T-helper 17 cell (primary cell): ENCODE results near the gene MBD4. TPM values are rescaled to one million over a fixed set of nuclear protein-coding genes. Genes with fewer than 3 reads are reported as not detected.
"Not testable (repeated sequence)": the region's sequence is repeated elsewhere in the genome, so short reads cannot be mapped to it uniquely, and the experiment has no call there.

Experiments
- ATAC-seq: fragments of 150-1000 bp; cut with Tn5 transposase; 2 replicates; pipeline ENCODE4 v1.10.0; 2021; ENCODE audit warnings: mild to moderate bottlenecking, moderate library complexity
- DNase-seq, 3 donors: peaks; one replicate each; pipeline versions ENCODE4 v3.0.0 to v3.0.0-alpha.2; 2020 to 2021
- H3K9me3 ChIP-seq: one replicate; pipeline ENCODE4 v1.7.0; 2013; ENCODE audit warnings: low read length, mild to moderate bottlenecking; ENCODE audit not compliant: control insufficient read depth, poor library complexity, severe bottlenecking
- H3K27ac Mint-ChIP-seq: one replicate; pipeline ENCODE4 v1.8.0; 2022; ENCODE audit warnings: mild to moderate bottlenecking, moderate library complexity, mixed read lengths
- H3K27me3 Mint-ChIP-seq: one replicate; pipeline ENCODE4 v1.8.0; 2022; ENCODE audit warnings: mixed read lengths
- H3K36me3 Mint-ChIP-seq: one replicate; pipeline ENCODE4 v1.8.0; 2022; ENCODE audit warnings: low read depth, mixed read lengths
- H3K4me1 Mint-ChIP-seq: one replicate; pipeline ENCODE4 v1.8.0; 2022; ENCODE audit warnings: mild to moderate bottlenecking, mixed read lengths
- H3K4me3 Mint-ChIP-seq: one replicate; pipeline ENCODE4 v1.8.0; 2022; ENCODE audit warnings: mild to moderate bottlenecking, moderate library complexity, mixed read lengths
- total RNA-seq, 4 donors: library from RNA in 2 of 4; stranded (reverse) in 2 of 4; gene quantifications; one replicate each; pipeline ENCODE4 v1.2.3 and lab custom pipeline; 2022 to 2026

Gene MBD4
- total RNA-seq (10 to 100 TPM; 44.7 to 49.4 TPM), total RNA-seq (lab: John Stamatoyannopoulos, UW) (62.6 to 78.3 reads per million in 2 donors)

GRCh38 chr3:129439817-129440617 is at the start of gene MBD4, which contains the start of gene IFT122:
Gene MBD4, minus strand, starts transcription at chr3:129439948. Its CDS starts 115 bp downstream, at chr3:129439833.
Gene IFT122, plus strand, starts transcription at chr3:129440224. Its CDS starts 107 bp downstream, at chr3:129440331.
- ATAC-seq (peak; percentile 89), DNase-seq (peak; percentile 95 to 98 (median 98))
- no peaks in the 10 kb centered on the region for H3K9me3 ChIP-seq
- H3K27ac Mint-ChIP-seq: peak within 1 kb of the TSS; percentile 95
- H3K4me1 Mint-ChIP-seq: peaks cover 54% of the 10 kb centered on the region
- H3K4me3 Mint-ChIP-seq: peak within 1 kb of the TSS; percentile 93
- no peaks in the 10 kb centered on the region for H3K36me3 Mint-ChIP-seq
- no peaks in the 10 kb centered on the region for H3K27me3 Mint-ChIP-seq

DNA sequence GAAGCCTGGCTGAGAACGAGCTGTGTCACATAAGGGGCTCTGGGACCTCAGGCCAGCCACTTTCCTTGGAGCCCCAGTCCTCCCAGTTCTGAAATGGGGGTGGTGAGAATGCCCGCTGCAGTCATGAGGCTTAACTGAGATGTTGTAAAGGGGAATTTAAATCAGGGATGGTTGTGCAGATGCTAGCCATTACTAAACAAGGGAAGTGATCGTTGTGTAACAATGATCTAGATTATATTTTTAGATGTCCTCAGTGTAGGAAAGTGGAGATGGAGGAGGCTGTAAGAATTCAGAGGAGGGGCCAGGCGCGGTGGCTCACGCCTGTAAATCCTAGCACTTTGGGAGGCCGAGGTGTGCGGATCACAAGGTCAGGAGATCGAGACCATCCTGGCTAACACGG is 49.5 kb upstream of the MBD4 start:
- H3K27me3 Mint-ChIP-seq, DNase-seq, H3K27ac Mint-ChIP-seq, ATAC-seq, H3K4me3 Mint-ChIP-seq, H3K9me3 ChIP-seq, H3K36me3 Mint-ChIP-seq, H3K4me1 Mint-ChIP-seq: not testable (repeated sequence)

- not testable (repeated sequence) for H3K9me3 ChIP-seq, H3K27me3 Mint-ChIP-seq, ATAC-seq, DNase-seq, H3K27ac Mint-ChIP-seq, H3K4me1 Mint-ChIP-seq, H3K4me3 Mint-ChIP-seq, H3K36me3 Mint-ChIP-seq
Measured at GRCh38 chr3:129487868-129488335, 48.2 kb upstream of the MBD4 start.

DNA sequence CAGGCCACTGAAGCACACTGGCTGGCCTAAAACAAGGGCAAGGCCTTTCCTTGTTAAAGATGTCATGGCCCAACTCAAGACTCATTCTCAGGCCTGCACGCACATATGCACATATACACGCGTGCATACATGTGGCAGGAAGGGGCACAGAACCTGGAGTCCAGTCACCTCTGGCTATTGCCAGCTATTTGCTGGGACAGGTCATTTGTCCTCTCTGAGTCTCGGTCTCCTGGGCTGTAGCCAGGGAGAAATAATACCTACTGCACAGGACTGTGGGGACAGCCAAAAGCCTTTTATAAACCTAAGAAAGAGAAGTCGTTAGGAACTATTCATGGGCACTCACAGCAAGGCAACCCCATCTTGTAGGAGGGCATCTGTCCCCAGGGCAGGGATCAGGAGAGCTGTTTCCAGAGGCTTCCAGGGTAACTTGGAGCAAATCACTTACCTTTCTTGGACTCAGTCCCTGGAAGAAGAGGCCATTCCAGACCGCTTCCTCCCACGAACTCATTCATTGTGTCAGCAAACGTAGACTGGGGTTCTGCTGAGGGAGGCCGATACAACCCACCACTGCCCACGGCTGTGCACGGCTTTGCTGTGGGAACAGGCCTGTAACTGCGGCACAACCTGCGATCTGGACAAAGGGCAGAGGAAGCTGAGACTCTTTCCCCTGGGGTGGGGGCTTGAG is 47.6 kb upstream of the MBD4 start:
- peaks cover 6% of the 10 kb centered on the region for H3K4me1 Mint-ChIP-seq
- H3K27me3 Mint-ChIP-seq: no peaks in the 10 kb centered on the region
- DNase-seq (no peak), ATAC-seq (no peak)
- no peak overlapping the region for H3K4me3 Mint-ChIP-seq
- no peaks in the 10 kb centered on the region for H3K9me3 ChIP-seq
- peaks cover 3% of the 10 kb centered on the region for H3K36me3 Mint-ChIP-seq
- H3K27ac Mint-ChIP-seq: no peak overlapping the region

DNA sequence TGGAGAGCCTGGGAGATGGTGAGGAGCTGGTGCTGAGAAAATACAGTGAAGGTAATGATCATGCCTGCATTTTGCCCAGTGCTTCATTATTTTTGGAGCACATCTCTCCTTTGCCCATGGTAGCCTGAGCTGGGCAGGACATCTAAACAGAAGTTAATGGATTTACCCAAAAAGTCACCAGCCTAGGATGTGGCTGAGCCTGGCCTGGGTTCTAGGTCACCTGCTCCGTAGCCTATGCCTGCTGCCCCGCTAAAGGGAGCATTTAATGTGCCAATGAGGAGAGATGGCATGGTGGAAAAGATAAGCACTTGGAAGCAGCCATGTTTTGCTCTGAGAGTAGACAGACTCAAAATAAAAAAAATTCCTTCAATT is 46.9 kb upstream of the MBD4 start:
- H3K27me3 Mint-ChIP-seq: no peaks in the 10 kb centered on the region
- no peak overlapping the region for H3K4me3 Mint-ChIP-seq
- DNase-seq (no peak), ATAC-seq (no peak)
- H3K9me3 ChIP-seq: no peaks in the 10 kb centered on the region
- no peak overlapping the region for H3K27ac Mint-ChIP-seq
- H3K4me1 Mint-ChIP-seq: peaks cover 12% of the 10 kb centered on the region
- peaks cover 3% of the 10 kb centered on the region for H3K36me3 Mint-ChIP-seq

- Mint-ChIP-seq H3K4me1 (peaks cover 17% of the 10 kb centered on the region), H3K36me3 (peaks cover 3% of the 10 kb centered on the region), H3K4me3 (no peak overlapping the region), H3K27ac (peak overlapping the region; percentile 73), H3K27me3 (no peaks in the 10 kb centered on the region)
- no peaks in the 10 kb centered on the region for H3K9me3 ChIP-seq
- DNase-seq (no peak), ATAC-seq (no peak)
Measured at GRCh38 chr3:129485721-129486663, 46.2 kb upstream of the MBD4 start.

- peaks cover 19% of the 10 kb centered on the region for H3K4me1 Mint-ChIP-seq
- peak overlapping the region; percentile 73 for H3K27ac Mint-ChIP-seq
- not testable (repeated sequence) for H3K27me3 Mint-ChIP-seq, H3K9me3 ChIP-seq, H3K4me3 Mint-ChIP-seq, ATAC-seq, H3K36me3 Mint-ChIP-seq, DNase-seq
Measured at GRCh38 chr3:129485146-129485545, 45.4 kb upstream of the MBD4 start.

DNA sequence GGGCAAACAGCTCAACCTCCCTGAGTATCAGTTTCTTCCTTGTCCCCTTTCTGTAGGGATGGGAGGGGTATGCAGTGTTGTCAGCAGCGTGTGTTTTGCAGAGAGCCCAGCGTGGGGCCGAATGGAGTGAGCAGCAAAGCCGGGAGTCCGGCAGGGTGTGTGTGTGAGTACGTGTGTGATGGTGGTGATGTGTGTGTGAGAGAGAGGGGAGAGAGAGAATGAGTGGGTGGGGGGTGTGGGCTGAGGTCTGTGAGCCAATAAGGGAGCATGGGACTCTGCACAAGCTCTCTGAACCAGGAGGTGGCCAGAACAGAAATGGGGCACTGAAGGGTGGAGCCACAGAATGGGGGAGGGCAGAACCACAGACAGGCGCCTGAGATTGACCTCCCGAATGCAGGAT is 44.1 kb upstream of the MBD4 start:
- no peak for ATAC-seq
- H3K36me3 Mint-ChIP-seq: peaks cover 3% of the 10 kb centered on the region
- DNase-seq: no peak
- peaks cover 20% of the 10 kb centered on the region for H3K4me1 Mint-ChIP-seq
- no peak overlapping the region for H3K4me3 Mint-ChIP-seq
- no peaks in the 10 kb centered on the region for H3K9me3 ChIP-seq
- no peak overlapping the region for H3K27ac Mint-ChIP-seq
- H3K27me3 Mint-ChIP-seq: no peaks in the 10 kb centered on the region

DNA sequence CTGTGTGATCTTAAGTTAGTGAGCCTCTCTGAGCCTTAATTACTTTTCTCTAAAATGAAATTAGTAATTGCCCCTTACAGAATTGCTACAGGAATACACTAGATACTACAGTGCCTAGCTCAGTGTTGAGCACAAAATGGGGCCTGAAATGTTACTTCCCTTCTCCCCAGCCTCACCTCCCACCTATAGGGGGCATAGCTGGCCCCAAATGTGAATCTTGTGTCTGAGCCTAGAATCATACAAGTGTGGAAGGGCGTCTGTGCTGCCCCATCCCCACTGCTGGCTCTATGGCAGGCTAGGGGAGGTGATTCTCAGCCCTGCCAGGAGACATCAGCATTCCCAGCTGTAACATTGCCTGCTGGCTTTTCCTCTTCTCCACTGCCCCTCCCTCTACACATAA is 43.0 kb upstream of the MBD4 start:
- no peak for ATAC-seq
- Mint-ChIP-seq H3K4me1 (peaks cover 20% of the 10 kb centered on the region), H3K4me3 (no peak overlapping the region), H3K27ac (peak overlapping the region; percentile 93), H3K27me3 (no peaks in the 10 kb centered on the region), H3K36me3 (peaks cover 3% of the 10 kb centered on the region)
- no peaks in the 10 kb centered on the region for H3K9me3 ChIP-seq
- DNase-seq: no peak

DNA sequence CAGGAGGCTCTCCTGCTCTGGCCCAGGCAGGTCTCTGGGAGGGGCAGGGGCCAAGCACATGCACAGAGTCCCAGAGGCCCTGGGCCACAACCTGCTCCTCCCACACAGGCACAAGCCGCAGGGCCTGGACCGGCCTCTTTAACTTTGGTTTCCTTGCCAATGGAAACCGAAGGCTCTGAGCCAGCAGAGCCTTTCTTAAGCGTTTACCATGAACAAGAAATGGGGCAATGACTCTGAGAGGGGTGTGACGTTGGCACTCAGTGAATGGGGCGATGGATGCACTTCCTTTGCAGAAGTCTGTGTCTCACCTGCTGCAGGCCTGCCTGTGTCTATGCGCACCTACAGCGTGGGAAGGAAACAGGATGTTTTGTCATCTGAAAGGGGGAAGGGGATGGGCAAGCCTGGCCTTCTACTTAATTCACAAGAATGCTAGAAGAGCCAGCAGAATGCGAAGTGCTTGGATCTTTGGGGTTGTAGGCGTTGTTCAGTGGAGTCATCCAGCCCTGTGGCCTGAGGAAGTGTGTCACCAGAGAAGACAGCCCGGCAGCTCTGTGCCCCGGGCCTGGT is 42.1 kb upstream of the MBD4 start:
- peak; percentile 97 for ATAC-seq
- peak in 2 of 3 donors; percentile 24 to 28 for DNase-seq
- no peaks in the 10 kb centered on the region for H3K9me3 ChIP-seq
- Mint-ChIP-seq H3K27me3 (no peaks in the 10 kb centered on the region), H3K36me3 (peaks cover 3% of the 10 kb centered on the region), H3K27ac (peak overlapping the region; percentile 93), H3K4me1 (peaks cover 20% of the 10 kb centered on the region), H3K4me3 (peak overlapping the region; percentile 19)

DNA sequence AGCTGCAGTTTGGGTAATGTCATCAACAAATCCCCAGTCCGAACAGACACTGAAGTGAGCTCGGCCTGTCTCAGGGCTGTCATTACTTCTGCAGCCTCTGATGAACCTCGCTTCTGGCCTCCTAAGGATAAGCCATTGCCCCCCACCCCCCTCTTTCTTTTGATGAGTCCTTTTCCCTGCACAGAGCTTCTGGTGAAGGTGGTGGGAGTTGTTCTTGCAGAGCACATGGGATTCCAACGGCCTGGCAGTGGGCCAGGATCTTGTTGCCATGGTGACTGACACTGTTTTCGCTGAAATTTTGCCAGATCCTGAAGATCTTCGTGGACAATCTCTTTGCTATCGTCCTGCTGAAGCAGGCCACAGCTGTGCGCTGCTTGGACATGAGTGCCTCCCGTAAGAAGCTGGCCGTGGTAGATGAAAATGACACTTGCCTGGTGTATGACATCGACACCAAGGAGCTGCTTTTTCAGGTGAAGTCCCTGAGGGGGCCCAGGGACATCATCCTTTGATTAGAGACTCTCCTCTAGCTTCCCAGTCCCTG is 41.5 kb upstream of the MBD4 start:
- H3K9me3 ChIP-seq, ATAC-seq, H3K27me3 Mint-ChIP-seq, H3K4me3 Mint-ChIP-seq, H3K36me3 Mint-ChIP-seq, DNase-seq: not testable (repeated sequence)
- H3K27ac Mint-ChIP-seq: peak overlapping the region; percentile 93
- peaks cover 20% of the 10 kb centered on the region for H3K4me1 Mint-ChIP-seq

DNA sequence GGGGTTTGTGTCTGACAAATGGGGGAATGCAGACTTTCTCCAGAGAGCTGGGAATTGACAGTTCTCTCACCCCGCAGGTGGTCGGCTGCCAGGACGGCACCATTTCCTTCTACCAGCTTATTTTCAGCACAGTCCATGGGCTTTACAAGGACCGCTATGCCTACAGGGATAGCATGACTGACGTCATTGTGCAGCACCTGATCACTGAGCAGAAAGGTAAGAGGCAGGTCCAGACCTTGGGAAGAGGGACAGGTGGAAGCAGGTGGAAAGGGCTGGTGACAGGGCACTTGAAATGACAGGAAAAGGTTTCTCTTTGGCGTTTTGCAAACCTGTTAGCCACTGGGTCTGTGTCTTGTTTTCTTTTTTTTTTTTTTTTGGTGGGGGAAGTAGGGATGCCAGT is 36.8 kb upstream of the MBD4 start:
- H3K9me3 ChIP-seq: no peaks in the 10 kb centered on the region
- DNase-seq (no peak), ATAC-seq (no peak)
- H3K27me3 Mint-ChIP-seq: no peaks in the 10 kb centered on the region
- peaks cover 13% of the 10 kb centered on the region for H3K4me1 Mint-ChIP-seq
- H3K36me3 Mint-ChIP-seq: peaks cover 8% of the 10 kb centered on the region
- no peak overlapping the region for H3K4me3 Mint-ChIP-seq
- no peak overlapping the region for H3K27ac Mint-ChIP-seq
